ENCODE data around the gene CCNY.
"Not testable (repeated sequence)": the region's sequence is repeated elsewhere in the genome, so short reads cannot be mapped to it uniquely, and the experiment has no call there.

Gene CCNY

DNA sequence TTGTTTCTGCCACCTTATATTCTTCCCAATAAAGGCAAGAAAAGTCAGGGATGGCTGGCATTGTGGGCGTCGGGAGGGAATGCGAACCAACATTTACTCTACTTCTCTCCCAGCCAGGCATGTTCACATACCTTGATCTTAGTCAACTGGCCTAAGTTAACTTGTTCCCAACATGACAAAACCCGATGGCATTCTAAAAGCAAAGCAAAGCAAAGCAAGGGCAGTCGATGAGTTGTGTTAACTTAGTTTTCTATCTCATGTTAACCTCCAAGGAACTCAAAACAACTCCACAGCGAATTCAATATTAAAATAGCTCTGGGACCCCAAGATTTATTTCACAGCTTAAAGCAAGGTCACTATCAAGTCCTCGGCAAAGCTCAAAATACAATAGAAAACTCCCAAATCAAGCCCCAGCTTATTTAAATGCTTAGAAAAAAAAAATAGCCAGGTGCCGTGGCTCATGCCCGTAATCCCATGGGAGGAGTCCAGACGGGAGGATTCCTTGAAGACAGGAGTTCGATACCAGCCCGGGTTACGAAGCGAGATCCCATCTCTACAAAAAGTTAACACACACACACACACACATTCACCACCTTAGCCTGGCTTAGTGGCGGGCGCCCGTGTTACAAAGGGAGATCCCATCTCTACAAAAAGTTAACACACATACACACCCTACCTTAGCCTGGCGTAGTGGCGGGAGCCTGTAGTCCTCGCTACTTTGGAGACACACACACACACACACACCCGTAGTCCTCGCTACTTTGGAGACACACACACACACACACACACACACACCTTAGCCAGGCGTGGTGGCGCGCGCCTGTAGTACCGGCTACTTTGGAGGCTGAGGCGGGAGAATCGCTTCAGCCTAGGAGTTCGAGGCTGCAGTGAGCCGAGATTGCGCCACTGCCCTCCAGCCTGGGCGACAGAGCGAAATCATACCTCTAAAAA, 901 bp upstream of the CCNY start:
- DNase-seq: no peak

DNA sequence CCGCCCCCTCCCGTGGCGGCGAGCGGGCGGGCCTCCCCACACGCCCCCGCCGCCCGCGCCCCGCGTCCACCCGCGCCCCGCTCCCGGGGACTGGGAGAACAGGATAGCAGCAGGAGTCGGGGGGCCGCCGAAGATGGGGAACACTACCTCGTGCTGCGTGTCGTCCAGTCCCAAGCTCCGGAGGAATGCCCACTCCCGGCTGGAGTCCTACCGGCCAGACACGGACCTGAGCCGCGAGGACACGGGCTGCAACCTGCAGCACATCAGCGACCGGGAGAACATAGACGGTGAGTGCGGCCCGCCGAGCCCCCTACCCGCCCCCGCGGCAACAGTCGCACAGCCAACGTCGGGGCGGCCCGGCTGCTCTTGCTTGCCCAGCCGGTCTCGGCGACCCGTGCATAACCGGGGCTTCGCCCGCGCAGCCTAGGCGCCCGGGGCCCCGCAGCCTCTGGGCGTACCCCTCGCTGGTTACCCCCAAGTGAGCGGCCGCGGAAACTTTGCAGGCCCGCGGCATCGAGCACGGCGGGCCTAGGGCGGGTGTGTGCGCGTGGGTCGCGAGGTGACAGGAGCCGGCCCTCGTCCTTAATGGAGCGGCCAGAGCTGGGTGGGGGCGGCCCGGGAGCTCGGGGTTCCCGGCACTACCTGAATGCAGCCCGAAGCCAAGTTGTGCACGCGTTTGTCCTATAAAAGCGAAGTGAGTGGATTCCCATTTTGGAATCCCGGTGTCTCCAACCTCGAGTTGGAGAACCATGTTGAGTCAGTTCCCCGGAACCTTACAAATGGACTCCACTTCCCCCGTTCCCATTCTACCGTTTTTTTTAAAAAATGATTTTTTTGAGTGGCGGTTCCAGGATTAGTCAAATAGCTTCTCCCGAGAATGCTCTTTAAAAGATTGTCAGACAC, 863 bp downstream of the CCNY start:
- no peak for DNase-seq

DNA sequence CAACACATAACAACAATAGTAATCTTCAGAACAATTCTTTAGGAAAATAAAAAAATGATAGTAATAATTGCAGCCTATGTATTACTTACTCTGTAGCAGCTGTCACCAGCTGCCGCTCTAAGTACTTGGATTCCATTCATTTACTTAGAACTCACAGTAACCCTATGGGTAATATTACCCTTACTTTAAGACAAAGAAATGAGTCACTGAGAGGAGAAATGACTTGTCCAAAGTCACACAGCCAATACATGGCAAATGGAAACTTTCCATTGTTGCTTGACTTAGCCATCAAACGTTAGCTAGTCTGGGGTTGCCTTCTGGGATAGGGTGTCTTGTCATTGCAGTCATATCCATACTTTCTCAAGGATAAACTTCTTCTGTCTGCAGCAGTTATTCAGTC, 3.6 kb downstream of the CCNY start:
- no peak for DNase-seq

DNA sequence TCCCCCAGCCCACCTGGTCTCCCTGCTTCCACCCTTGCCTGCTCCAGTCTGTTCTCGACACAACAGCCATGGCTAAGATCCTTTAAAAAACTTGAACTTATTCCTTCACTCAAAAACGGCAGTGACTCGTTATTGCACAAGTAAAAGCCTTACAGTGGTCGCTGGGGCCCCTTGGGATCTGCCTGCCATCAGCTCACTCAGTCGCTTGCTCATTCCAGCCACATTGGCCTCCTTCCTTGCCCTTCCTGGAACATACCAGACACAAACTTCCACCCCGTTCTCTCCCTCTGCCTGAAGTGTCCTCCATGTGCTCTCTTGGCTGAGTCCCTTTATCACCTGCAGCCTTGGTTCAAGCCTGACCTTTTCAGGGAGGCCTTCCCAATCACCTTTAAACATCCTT, 4.7 kb downstream of the CCNY start:
- no peak for DNase-seq

DNA sequence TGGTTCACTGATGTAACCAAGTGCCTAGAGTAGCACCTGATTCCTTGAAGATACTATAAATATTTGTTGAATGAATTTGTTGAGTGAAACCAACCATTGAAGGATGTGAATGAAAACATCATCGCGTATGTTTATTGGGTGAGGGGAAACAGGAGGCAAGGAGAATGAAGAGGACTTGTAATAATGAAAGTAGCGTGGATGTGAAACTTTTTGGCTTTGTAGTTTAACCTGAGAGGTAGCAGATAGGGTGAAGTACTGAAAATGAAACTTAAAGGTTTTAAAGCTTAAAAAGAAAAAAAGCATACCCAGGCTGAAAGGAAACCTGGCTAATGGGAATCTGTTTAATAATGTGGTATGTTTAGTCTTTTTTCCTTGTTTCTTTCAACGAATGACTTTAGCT, 5.2 kb downstream of the CCNY start:
- DNase-seq: no peak

DNA sequence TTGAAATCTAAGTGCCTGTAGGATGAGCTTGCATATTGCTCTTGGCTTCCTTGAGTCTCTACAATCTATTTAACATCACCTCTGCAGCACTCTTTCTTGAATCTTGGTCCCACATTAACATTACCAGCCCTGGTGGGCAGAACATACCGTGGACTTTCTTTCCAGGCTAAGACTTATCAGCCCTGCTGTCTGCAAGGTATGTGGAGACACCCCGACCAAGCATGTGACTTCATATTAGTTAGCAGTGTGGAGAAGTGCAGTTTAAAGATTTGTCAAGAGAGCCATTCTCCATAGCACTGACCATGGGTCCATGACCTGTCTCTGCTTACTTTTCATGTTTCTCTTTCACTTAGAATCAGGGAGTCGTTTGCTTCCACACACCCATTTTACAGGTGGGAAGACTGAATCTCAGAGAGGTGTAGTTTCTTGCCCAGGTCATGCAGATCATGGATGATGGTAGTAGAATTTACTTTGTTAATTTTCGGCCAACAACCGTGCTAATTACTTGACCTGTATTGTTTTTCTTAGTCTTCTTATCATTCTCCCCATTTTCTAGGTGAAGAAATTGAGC, 6.0 kb downstream of the CCNY start:
- DNase-seq: no peak

DNA sequence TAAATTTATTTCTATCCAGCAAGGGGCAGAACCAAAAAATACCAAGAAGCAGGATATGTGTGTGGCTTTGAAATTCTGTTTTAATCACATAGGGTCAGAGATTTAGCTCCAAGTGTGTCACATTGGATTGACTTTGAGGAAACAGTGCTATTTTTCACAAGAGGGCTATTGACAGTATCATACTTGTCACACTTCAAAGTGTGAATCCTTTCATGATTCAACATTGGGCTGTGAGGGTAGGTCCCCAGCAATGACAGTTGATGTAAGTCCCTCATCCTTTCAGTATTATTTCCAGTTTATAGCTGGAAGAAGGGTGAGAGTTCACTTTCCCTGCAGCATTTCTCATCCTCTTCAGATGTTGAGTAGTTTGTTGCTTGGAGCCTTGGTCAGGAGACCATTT, 7.4 kb downstream of the CCNY start:
- no peak for DNase-seq

DNA sequence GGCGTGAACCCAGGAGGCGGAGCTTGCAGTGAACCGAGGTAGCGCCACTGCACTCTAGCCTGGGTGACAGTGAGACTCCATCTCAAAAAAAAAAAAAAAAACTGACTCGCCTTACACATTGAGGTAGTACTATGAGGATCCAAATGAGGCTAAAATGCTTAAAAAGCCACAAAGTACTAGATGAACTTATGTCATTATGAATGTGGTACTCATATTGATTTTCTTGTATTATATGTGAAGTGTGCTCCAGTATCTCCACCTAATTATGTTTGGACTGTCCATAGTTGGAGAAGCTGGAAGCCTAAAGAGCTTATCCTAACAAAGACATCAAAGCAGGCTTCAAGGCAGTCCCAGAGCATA, 9.1 kb downstream of the CCNY start:
- no peak for DNase-seq

DNA sequence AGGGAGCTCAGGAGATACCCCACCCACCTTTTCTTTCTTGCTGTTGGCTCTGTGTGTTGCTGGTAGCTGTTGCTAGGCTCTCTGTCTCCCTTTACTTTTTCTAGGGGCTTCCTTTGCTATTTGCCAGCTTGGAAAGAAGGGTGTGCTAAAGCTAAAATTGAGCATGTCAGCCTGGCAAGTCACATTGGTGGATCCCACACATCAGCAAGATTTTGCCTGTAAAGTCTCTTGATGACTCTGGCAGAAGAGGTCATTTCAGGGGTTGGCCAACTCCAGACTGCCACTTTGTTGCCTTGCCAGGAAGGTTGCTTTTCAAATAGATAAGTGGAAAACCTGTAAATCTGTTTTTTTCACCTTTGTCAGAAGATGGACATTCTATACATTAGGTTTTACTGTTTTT, 9.9 kb downstream of the CCNY start:
- DNase-seq: no peak

DNA sequence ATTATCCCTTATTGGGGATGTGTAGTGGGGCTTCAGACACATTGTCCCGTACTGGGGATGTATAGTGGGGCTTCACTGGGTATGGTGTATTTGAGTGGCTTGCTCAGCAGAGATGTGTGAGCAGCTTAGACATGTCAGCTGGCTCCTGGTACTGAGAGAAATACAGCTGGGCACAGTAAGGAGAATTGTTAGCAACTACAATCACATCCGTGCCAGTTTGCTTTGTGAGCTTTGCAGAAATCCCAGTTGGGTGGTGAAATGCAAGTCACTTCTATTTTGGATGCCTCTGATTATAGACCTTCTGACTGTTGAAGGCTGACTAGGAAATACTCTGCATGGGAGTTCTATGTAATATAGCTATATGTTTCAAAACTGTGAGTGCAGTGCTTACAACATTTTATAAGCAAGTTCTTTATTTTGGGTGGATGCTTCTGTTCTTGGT, 10.8 kb downstream of the CCNY start:
- DNase-seq: no peak

DNA sequence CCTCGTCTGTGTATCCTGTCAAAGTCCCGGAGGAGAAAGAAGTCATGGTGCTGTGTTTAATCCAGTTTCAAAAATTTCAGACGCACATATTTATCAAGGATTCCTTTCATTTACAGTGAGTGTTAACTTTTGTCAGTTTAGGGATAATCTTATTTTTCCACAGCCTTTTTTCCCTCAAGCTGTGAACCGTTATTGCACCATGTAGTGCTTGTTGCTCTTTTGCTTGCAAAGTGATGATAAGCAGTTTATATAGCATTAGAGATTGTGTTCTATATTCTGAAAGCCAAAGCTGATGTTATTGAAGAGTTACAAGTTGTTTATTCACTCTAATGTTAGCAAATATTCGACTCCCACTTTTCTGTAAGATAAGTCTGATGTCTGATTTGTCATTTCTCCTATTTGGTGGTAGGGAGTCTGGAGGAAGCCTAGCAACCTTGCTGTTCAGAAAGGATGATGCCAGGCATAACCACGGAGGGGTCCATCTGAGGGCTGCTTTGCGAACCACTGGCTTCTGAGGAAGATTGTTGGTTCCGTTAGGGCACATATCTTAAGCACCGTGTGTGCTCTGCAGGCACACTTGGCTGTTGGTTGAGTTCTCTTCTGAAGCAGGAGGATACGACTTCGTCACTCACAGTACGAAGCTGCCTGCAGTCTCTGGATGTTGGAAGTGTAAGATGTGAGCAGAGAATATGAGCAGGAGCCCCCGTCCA, 11.7 kb downstream of the CCNY start:
- DNase-seq: no peak

DNA sequence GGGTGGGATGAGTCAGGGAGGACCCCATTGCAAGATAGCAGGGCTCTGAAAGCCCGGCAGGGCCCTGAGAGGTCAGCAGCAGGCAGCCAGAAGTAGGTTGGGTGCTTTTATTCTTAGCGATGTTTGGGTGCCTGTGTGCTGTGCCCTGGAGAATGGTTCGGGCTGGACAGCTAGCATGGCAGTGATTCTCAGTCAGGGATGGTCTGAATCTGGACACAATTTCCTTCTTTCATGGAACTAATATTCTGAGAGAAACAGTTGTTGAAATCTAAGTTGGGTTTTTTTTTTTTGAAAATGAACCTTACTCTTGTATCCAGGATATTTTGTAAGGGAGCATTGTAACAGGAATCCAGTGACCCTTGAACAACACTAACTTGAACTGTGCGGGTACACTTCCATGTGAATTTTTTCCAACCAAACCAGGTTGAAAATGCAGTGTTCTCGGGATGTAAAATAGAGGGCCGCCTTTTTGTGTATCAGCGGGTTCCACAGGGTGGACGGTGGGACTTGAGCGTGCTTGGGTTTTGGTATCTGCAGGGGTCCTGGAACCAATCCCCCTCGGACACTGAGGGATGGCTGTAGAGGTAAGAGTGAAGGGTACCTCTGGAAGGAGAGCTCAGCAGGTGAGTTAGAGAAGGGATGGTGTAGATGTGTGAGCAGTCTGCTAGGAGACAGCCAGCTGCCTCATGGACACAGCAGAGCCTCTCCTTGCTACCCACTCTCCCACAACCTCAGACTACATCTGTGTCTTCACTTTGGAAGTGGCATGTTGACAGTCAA, 12.5 kb downstream of the CCNY start:
- no peak for DNase-seq

DNA sequence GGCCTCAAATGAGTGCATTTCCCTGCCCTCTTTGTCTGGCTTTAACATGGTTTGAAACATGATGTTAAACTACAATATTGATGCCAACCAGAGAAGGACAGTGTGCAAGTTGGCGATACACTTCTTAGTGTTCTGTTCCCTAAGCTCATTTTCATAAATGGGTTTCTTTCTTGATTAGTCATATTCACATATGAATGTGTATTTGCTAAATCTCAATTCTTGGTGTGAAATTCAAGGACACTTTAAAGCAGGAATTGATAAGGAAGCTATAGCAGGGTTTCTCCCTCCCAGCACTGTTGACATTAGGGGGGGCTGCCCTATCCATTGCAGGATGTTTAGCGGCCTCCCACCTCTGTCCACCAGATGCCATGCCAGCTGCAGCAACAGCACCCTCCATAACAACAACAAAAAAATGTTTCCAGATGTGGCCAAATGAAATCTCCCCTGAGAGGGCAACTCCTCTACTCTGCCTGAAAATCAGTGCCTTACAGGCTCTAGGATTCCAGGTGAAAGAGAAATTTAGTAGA, 13.1 kb downstream of the CCNY start:
- no peak for DNase-seq

DNA sequence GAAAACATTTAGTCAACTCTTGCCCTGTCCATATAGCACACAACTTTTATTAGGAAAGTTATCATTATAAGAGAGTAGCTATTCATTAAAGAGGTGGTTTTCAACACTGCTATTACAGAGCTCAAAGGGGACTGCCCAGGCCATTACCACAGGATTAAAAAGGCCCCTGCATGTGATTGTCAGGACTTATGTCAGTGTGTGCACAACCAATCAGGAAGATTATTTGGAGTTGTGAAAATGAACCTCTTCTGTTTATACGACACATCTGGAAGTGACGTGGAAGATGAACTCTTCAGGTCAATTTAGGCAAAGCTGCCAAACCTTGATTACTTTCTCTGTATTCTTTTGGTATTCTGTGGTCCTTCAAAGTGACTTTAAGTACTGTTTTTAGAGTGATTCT, 14.7 kb downstream of the CCNY start:
- no peak for DNase-seq

DNA sequence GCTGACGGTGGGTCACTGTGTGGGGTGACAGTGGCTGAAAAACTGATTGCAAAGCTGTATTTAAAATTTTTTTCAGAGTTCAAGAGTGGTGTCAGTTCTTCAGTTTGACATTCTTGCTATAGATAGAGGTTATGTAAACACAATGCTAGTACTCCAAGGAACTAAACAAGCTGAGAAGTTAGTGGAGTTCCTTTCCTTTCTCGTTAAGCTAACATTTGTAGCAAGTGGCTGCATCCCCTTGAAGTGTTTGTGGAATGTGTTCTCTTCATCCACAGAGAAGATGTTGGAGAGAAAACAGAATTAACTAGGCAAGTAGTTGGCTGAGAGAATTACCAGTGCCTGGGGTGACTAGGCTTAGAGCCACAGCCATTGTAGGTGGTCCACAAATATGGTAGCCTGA, 15.8 kb downstream of the CCNY start:
- DNase-seq: no peak

DNA sequence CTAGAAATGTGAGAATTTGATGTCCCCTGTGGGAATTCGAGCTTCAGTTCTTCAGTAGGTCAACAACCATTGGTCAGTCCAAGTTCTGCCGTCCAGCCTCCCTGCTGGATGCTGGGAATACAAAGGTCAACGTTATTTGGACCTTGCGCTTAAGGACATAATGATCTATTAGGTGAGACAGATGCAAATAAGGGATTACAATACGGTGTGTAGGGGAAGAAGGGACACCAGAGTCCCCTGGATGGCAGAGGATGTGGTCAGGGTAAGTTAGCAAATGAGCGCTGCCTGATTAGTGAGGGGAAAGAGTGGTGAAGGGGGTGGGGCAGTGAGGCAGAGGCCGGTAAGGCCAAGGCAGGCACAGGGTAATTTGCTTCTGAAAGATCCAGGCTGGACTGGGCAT, 16.2 kb downstream of the CCNY start:
- DNase-seq: no peak

DNA sequence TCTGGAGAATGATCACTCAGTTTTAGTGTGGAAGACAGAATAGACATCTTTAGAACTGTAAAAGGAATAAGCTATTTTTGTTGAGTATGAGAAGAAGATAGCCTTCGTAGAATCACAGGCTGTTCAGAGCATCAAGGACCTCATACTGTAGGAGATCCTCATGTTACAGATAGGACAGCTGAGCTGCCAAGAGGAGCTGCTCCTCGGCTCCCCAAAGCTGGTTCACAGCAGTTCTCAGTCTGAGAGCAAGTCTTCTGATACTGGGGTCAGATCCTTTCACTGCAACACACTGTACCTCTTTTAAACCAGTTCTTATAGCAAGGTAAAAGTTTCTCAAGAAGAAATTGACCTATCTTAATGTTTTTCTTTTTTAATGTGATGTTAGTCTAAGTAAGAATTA, 17.1 kb downstream of the CCNY start:
- no peak for DNase-seq

DNA sequence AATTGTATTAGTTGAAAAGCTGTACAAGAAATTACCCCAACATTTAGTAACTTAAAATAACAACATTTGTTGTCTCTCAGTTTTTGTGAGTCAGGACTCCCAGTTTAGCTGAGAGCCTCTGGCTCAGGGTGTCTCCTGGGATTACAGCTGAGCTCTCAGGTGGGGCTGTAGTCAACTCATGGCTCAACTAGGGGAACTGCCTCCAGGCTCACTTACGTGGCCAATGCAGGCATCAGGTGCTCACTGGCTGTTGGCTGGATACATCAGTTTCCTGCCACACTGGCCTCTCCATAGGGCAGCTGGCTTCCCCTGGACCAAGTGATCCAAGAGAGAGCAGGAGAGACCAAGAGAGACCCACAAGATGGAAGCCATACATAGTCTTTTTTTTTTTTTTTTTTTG, 17.5 kb downstream of the CCNY start:
- DNase-seq: no peak

DNA sequence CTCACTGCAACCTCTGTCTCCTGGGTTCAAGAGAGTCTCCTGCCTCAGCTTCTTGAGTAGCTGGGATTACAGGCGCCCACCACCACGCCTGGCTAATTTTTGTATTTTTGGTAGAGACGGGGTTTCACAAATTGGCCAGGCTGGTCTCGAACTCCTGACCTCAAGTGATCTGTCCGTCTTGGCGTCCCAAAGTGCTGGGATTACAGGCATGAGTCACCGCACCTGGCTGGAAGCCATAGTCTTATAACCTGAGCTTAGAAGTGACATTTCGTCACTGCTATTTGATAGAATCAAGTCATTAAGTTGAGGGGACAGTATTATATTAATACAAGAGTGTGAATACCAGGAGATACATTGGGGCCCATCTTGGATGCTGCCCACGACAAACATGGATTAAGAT, 17.9 kb downstream of the CCNY start:
- DNase-seq: not testable (repeated sequence)

DNA sequence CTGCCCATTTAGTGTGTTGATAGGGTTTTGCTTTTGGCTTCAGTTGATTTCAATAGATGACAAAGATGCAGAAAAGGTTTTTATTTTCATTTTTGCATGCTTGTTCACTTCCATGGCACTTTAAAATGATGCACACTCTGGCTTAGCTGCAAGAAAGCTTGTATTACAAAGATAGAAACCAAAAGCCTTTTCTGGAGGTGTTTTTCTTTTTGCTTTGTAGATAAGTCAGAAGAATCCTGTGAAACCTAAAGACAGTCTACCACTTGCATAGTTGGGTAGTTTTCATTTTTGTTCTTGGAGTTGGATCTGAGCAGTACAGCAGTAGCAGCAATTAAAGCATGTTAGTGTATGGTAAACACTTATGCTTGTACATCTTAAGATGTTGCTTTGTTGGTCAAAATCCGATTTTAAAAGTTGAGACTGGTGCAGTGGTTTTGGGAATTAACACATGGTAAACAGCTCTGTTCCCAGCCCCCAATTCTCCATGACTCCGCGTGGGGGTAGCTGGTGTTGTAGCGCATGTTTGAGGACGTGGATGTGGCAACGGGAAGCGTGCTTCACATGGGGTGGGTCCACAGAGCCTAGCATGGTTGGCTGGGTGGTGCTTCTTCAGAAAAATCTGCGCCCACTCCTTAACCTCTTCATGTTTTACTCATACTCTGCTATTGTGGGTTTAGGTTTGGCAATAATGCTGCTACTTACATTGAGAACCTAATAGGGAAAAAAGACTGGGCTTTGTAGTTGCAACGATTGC, 19.8 kb downstream of the CCNY start:
- no peak for DNase-seq

DNA sequence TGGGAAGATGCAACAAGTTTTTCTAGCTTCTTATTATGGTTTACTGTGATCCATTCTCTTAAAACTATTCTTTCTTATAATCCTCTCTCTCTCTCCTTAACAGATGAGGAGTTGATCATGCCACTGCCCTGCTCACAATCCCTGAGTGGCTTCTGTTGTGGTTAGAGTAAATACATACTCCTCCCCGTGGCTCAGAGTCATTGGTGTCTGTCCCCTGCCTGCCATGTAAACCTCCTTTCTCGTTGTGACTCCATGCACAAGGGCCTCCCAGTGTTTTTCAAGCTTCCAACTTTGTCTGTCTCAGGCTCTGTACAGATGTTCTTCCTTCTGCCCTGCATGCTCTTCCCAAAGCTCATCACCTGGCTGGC, 20.4 kb downstream of the CCNY start:
- DNase-seq: no peak
